ENCODE measurements around the gene VASH1. TPM values are rescaled to one million over a fixed set of nuclear protein-coding genes. Genes with fewer than 3 reads are reported as not detected.
A peak's percentile ranks its signal among the peaks of the same experiment; 100 is the strongest.

The VASH1 gene
- total and polyA plus RNA-seq, 2 of the 13 experiments (the other 11 are each of a cell fraction or from before 2014, with no cell fraction given): 0.11 to 0.24 TPM

DNA sequence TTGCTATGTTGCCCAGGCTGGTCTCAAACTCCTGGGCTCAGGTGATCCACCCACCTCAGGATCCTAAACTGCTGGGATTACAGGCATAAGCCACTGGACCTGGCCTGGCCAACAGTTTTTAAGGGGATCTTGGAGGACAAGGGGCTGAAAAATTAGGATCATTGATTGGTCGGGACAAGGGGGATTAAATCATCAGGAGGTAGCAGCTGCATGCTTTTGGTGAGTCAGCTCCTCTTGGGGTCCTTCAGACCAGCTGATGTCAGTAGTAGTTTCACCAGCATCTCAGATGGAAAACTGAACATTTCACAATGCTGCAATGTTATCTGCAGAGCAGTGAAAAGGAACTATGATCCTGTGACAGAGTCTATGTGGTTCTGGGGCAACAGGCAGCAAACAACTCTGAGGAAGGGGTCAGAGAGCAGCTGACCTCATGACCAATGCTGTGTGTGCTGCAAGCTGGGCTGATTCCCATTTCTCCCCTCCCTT is 71.3 kb downstream of the VASH1 start (continued):
- TF ChIP-seq, protein P1, sequence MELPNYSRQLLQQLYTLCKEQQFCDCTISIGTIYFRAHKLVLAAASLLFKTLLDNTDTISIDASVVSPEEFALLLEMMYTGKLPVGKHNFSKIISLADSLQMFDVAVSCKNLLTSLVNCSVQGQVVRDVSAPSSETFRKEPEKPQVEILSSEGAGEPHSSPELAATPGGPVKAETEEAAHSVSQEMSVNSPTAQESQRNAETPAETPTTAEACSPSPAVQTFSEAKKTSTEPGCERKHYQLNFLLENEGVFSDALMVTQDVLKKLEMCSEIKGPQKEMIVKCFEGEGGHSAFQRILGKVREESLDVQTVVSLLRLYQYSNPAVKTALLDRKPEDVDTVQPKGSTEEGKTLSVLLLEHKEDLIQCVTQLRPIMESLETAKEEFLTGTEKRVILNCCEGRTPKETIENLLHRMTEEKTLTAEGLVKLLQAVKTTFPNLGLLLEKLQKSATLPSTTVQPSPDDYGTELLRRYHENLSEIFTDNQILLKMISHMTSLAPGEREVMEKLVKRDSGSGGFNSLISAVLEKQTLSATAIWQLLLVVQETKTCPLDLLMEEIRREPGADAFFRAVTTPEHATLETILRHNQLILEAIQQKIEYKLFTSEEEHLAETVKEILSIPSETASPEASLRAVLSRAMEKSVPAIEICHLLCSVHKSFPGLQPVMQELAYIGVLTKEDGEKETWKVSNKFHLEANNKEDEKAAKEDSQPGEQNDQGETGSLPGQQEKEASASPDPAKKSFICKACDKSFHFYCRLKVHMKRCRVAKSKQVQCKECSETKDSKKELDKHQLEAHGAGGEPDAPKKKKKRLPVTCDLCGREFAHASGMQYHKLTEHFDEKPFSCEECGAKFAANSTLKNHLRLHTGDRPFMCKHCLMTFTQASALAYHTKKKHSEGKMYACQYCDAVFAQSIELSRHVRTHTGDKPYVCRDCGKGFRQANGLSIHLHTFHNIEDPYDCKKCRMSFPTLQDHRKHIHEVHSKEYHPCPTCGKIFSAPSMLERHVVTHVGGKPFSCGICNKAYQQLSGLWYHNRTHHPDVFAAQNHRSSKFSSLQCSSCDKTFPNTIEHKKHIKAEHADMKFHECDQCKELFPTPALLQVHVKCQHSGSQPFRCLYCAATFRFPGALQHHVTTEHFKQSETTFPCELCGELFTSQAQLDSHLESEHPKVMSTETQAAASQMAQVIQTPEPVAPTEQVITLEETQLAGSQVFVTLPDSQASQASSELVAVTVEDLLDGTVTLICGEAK (IDR thresholded peaks at IDR 0.05): no peak
- TF ChIP-seq, protein P1 (CRISPR knock-in tag; IDR thresholded peaks at IDR 0.05): peak; percentile 70; the same call in 1 of the 2 replicates
- TF ChIP-seq ZNF543 (CRISPR knock-in tag; IDR thresholded peaks at IDR 0.05): no peak
- no peak for TF ChIP-seq ZNF569 (CRISPR knock-in tag; IDR thresholded peaks at IDR 0.05; ENCODE audit: borderline replicate concordance)
- peak; percentile 92 for TF ChIP-seq CEBPG (CRISPR knock-in tag; IDR thresholded peaks at IDR 0.05)
- TF ChIP-seq KDM1A (CRISPR knock-in tag; IDR thresholded peaks at IDR 0.05): peak; percentile 89
- TF ChIP-seq ZFP1 (CRISPR knock-in tag; IDR thresholded peaks at IDR 0.05): 0 out of 2 replicates have a peak, but pooled peaks have one; percentile 75
- TF ChIP-seq ZNF564 (CRISPR knock-in tag; IDR thresholded peaks at IDR 0.05): no peak
- TF ChIP-seq GLI4 (CRISPR knock-in tag; IDR thresholded peaks at IDR 0.05; ENCODE audit: borderline replicate concordance): no peak
- no peak for TF ChIP-seq ZNF782 (CRISPR knock-in tag; IDR thresholded peaks at IDR 0.05; ENCODE audit: borderline replicate concordance)
- no peak for TF ChIP-seq ZNF207 (IDR thresholded peaks at IDR 0.05; ENCODE audit: borderline replicate concordance)
- peak; percentile 48; the same call in 1 of the 2 replicates for TF ChIP-seq SPEN (CRISPR knock-in tag; IDR thresholded peaks at IDR 0.05; ENCODE audit: low read depth)
- TF ChIP-seq HOXA9 (CRISPR knock-in tag; IDR thresholded peaks at IDR 0.05; ENCODE audit: borderline replicate concordance): no peak
- TF ChIP-seq, protein P2, sequence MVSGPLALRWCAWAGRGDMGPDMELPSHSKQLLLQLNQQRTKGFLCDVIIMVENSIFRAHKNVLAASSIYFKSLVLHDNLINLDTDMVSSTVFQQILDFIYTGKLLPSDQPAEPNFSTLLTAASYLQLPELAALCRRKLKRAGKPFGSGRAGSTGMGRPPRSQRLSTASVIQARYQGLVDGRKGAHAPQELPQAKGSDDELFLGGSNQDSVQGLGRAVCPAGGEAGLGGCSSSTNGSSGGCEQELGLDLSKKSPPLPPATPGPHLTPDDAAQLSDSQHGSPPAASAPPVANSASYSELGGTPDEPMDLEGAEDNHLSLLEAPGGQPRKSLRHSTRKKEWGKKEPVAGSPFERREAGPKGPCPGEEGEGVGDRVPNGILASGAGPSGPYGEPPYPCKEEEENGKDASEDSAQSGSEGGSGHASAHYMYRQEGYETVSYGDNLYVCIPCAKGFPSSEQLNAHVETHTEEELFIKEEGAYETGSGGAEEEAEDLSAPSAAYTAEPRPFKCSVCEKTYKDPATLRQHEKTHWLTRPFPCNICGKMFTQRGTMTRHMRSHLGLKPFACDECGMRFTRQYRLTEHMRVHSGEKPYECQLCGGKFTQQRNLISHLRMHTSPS (CRISPR knock-in tag; IDR thresholded peaks at IDR 0.05; ENCODE audit: low read depth): no peak
- no peak for TF ChIP-seq ZNF780A (CRISPR knock-in tag; IDR thresholded peaks at IDR 0.05)
